NCI-H187 (cell line): ENCODE measurements around the gene EVC.
"Not testable (repeated sequence)": the region's sequence is repeated elsewhere in the genome, so short reads cannot be mapped to it uniquely, and the experiment has no call there.

Experiments used
- DNase-seq, 2 experiments: peaks; one replicate each; lab custom pipeline; 2025; lab: John Stamatoyannopoulos, UW

Gene EVC

DNA sequence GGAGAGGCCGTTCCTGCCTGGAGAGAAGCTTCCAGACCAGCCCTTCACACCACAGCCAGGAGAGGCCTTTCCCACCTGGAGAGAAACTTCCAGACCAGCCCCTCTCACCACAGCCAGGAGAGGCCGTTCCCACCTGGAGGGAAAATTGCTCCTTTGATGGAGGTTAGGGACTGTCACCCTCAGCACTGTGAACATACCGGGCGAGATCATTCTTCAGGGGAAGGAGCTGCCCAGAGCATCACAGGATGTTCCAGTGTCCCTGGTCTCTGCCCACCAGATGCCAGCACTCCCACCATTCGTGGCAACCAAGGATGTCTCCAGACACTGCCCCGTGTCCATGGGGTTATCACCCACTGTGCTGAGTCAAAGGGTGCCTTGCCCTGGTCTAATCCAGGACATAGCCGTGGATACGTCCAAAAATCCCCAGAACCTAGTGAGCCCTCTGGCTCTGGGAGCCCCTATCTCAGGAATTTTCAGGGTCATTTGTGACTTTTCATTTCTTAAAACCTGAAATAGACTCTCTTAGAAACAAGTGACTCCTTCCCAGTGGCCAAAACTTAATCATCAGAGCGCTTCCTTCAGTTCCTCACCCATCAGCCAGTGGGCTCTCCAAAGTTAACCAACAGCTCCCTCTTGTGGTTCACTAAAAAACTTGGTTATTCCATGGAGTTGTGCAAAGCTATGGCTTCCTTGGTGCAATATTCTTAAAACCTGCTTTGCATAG is 101.7 kb downstream of the EVC start:
- peak; percentile 19 to 39 for DNase-seq

DNA sequence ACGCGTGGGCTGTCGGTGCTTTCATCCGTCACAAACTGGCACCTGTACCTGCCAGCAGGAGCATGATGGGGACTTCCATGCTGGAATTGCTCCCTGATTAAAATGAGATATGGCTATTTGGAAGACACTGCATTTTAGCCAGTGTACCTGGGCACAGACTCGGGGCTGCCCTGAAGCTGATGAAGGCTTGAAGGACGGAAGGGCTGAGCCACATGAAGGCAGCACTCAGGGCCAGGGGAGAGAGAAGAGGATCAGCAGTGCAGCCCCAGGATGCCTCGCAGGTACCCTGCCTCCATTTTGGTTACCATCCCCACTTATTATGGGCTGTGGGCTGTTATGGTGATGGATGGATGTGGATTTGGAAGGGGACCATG is 102.9 kb downstream of the EVC start:
- DNase-seq: no peak

- DNase-seq: no peak
These were observed 103.4 kb downstream of the EVC start for GRCh38 chr4:5814421-5814820.

DNA sequence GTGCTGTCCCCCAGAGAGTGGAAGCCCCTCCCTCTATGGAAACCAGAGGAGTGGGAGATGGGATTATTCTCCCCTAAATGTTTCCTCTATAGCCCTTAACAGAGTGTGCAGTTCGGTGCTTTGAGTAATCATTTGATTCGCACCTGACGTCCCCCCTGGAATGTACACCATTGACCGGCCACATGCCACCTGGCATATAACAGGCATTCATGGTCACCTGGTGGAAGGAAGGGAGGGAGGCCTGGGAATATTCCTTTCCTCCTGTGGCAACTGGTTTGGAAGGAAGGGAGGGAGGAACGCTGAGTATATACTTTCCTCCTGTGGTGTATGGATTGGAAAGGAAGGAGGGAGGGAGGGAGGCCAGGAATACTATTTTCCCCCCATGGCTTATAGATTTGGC is 104.6 kb downstream of the EVC start:
- no peak for DNase-seq

DNA sequence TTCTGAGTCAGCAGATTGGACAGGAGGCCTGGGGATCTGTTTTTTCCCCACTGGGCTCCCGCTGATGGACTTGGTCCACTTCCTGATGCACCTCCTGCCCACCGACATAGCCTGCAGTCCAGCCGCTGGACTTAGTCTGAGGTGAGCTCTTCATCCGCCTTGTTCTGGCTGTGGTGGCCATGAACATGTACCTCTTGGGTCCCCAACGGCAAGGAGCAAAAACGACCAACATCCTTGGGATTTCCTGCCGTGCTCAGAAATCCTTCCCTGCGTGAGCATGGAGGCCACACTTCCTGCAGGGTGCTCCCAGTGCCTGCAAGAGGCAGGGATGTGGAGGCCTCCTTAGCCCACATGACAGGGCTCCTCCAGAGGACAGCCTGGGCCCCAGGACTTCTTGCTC is 105.1 kb downstream of the EVC start:
- no peak for DNase-seq

GRCh38 chr4:5816851-5817375 is 105.9 kb downstream of the EVC start:
- DNase-seq: no peak

DNA sequence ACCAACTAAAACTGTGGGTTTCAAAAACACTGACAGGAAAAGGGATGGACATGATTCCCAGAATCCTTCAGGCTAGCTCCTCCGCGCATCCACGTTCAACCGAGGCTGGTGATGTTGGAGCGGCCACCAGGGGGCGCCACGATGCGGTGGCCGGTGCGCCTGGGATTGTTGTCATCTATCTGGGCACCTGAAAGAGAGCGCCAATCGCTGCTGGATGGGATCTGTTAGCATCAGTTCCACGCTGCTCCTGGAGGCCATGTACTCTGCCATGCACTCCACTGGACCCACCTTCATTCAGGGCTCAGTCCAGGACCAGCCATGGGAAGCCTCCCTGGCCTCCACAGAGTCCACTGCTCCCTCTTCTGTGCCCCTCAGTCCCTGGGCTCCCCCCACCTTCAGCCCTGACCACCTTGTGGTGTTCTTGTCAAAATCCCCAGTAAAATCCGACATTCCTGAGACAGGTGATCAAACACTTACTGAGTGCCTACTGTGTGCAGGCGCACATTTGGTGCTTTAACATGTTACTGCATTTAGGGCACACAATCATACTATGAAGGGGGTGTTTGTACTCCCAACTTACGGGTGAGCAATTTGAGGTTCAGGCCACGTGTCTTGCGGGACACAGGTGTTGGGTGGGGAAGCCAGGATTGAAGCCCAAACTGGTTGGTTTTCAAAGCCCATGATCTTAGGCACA is 110.8 kb downstream of the EVC start:
- no peak for DNase-seq

- DNase-seq: no peak
These were observed 111.6 kb downstream of the EVC start for GRCh38 chr4:5822619-5823018.

DNA sequence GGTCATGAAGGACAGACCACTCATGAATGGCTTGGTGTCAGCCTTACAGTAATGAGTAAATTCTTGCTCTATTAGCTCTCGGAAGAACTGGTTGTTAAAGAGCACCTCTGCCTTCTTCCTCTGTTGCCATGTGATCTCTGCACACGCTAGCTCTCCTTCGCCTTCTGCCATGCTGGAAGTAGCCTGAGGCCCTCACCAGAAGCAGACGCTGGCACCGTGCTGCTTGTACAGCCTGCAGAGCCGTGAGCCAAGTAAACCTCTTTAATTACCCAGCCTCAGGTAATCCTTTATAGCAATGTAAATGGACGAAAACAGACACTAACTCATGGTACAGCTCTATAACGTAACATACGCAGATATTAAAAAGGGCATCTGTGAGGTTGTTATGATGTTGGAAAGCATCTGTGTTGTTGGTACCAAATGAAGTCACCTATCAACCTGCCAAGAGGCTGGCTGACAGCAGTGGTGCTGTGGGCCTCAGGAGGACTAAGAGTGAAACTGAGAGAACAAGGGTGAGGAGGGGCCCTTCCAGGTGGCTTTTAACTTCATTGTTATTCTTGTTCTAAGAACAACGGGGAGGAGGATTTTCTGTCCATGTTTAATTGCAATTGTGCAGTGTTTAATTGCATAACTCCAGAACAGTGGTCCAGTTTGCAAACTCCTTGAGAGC is 112.7 kb downstream of the EVC start:
- no peak for DNase-seq

DNA sequence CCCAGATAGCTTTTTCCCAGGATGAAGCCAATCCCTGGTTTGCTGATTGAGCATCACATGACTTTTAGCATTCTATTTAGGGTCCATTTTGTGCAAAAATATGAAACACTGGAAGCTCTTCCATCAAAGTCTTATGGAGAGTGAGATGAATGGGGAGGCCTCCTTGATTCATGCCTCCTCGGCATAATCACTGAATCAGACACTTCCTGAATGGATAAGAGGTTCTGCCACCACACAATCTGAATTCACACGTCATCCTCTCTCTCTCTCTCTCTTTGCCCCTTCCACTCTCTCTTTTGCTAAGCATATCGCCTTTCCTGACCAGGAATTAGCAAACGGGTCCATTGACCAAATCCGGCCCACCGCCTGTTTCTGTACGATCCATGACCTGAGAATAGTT is 113.2 kb downstream of the EVC start:
- no peak for DNase-seq

DNA sequence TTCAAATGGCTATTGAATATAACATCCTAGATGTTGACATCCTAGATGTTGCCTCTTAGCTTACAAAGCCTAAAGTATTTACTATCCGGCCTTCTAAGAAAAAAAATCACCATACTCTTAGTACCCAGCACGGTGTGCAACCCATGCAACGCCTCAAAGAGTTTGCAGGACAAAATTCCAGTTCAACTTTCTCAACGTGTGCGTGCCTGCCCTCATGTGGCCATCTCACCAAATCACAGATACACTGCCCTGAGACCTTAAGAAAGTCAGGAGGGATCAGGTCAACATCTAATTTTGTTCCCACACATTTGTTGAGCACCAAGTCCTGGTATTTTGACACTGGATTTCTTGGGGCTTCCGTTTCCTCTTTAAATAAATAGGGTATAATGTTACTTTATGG is 113.6 kb downstream of the EVC start:
- no peak for DNase-seq

DNA sequence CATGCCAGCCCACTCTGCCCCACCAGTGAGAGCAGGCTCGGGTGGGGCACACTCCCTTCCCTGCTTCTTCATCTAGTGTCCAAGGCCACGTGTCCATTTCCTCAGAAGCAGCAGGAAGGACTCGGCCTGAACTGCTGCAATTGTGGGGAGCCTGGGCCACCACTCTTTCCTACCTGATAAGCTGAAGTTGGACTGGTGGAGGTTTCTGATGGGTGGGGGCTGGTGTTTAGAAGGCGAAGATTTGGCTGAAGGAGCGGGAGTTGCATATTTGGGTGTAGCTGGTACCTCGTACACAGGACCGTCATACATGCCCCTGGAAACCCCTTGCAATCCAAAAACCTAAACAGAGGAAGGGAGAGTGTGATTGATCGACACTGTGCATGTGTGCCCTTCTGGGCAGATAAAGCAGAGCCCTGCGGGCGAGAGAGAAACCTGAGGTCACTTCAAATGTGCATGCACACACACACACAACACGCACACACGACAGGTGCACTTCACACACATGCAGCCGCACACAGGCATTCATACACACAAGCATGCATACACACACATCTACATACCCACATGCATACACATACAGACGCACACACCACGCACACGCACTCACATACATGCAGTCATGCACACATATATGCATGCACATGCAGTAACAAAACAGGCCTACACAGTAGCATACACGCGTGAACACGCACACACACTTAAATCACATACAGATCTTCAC is 114.5 kb downstream of the EVC start:
- DNase-seq: no peak

DNA sequence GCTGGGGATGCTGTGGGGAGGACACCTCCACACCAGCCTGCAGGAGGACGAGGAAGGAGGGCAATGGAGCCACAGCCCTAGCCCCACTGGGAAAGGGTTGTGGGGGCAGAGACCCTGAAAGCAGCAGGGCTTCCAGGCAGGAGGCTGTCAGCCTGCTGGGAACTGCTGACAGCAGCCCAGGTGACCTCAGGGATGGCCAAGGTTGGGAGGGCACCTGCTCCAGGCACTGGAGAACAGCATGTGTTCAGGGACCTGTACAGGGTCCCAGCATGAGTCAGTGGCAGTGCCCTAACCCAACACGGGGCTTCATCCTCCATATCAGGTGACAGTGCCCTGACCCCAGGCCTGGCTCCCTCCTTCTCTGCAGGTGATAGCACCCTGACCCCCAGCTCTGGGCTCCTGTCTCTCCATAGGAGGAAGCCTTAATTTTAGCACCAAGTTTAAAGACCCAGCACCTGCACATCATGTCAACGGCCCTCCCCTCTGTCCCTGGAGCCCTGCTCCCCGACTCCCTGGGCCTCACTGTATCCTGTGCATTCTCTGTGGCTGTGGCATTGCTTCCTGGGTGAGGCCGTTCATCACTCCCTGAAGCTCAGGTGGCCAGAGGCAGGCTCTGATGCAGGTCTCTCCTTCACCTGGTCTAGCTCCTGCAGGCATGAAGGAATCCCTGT is 115.6 kb downstream of the EVC start:
- DNase-seq: no peak

DNA sequence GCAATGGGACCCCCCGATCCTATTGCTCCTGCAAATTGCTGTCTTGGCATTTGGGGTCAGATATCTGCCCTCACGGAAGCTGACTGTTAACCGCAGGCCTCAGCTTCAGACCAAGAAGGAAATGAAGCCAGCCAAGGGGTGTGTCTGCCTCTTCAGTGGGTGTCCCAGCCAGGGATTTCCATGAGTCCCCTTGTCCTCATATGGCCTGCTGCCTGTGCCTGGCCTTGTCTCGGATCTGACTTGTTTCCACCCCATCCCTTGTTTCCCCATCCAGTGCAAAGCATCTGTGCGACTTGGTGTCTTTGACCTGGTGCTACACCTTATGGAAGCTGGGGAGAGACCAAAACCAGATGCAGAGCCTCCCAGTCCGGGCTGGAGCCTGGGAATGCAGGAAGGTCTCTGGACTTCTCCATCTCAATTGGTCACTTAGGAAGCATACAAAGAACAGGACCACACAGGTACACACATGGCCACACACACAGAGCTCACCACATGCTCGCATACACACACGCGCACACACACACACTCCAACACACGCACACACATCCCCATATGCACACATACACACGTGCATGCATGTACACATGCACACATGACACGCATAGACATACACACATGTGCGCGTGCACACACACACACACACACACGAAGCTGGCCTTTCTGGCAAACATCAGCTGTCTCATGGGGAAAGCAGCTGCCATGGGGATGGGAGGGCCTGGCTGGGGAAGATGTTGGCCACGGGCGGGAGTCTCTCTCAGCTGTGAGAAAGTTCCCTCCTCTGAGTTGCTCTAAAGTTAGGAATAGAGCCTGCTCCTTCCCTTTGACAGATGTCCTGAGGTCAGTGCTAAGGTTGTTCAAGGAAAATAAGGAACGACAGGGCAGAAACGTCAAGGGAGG is 116.4 kb downstream of the EVC start:
- DNase-seq: no peak

GRCh38 chr4:5828005-5828391 is 117.0 kb downstream of the EVC start:
- DNase-seq: no peak

DNA sequence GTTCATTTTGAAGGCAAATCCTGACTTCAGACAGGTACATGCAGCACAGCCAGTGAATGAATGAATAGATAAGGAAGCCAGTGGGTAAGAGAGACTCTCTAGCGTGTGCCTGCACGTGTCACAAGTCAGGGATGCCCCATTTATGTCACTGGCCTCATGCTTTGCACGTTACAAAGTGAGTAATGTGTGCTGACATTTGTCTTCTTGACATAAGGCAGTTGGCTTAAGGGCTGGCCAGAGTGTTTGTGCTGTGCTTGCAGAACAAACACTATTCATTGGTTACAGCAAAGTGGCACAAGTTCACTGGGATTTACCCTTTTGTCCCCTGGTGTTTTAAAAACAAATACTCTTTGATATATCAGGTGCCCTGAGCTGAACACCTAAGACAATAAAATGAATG is 125.9 kb downstream of the EVC start:
- no peak for DNase-seq

DNA sequence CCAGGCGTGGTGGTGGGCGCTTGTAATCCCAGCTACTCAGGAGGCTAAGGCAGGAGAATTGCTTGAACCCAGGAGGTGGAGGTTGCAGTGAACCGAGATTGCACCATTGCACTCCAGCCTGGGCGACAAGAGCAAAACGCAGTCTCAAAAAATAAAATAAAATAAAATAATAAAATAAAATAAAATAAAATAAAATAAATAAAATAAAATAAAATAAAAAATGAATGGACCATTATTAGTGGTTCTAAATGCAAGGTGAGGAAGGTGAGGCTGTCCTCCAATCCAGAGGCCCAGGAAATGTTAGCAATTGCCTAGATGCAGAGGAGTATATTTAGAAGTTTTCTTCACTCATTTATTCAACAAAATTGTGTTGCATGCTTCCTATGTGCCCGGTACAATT is 126.5 kb downstream of the EVC start:
- not testable (repeated sequence) for DNase-seq

GRCh38 chr4:5839332-5839731 is 128.3 kb downstream of the EVC start:
- no peak for DNase-seq

- no peak for DNase-seq
These were observed 129.0 kb downstream of the EVC start for GRCh38 chr4:5839751-5840674.

GRCh38 chr4:5842456-5842855 is 131.5 kb downstream of the EVC start:
- DNase-seq: no peak
